ENCODE measurements around the gene RASAL2.

The RASAL2 gene

DNA sequence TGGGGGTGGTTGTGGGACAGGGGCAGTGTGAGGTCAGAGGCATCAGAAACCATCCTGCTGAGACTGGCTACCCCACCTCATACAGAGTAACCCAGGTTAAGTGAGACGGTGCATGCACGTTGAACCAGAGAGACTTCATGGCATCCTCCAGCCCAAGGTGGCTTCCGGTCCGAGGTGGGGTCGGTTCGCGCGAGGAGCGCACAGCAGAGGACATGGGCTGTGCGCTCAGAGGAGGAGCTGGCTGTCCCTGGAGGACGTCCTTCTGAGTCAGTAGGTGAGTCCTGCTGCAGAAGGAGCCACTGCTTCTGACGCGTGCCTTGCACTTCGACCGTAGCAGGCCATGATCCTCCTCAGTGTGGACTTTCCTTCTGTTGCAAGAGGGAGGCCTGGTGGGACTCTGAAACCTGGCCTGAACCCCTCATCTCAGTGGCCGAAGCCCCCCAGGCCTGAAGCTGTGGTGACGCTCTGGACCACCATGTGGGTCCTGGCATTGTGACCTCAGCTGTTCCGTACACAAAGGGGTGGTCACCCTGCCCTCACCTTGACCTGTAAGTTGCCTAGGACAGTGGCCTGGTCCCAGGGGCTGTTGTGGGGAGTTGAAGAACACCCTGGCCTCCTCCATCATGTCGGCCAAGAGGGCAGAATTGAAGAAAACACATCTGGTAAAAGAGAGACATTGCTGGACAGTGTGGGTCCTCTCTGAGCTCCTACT lies 418.8 kb downstream of the RASAL2 start, which contains the start of gene TEX35:
Gene TEX35 (plus strand): TSS at position 544 of the 712 bp plus-strand sequence. CDS start 80 bp downstream, at position 624.
- TF ChIP-seq ZNF274 (IDR thresholded peaks at IDR 0.05; ENCODE audit: low read depth, low read length), result no peak
- H3K4me3 ChIP-seq (ENCODE audit: low read length), result no peak within 1 kb of the TSS

- no peak overlapping the region for H3K4me3 ChIP-seq (ENCODE audit: low read length)
- TF ChIP-seq ZNF274 (IDR thresholded peaks at IDR 0.05; ENCODE audit: low read depth, low read length), result no peak
Measured at GRCh38 chr1:178513278-178513983, 419.5 kb downstream of the RASAL2 start.

DNA sequence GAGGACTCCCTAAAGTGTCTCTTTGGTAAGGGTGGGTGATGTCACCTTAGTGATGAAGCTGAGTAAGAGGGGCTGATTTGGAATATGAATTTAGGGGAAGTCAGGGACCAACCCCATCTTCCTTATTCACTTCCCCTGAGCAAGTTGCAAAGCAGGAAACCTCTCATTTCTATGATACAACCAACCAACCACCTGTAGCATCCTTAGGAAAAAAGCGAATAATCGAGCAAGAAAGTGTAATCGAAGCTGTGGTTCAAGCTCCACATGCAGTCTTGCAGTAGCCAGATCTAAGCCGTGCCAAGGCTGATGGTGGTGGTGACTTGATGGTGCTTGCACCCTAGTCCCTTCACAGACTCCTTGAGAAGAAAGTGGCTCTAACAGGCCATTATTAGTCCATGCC lies 422.2 kb downstream of the RASAL2 start:
- no peak for TF ChIP-seq ZNF274 (IDR thresholded peaks at IDR 0.05; ENCODE audit: low read depth, low read length)

DNA sequence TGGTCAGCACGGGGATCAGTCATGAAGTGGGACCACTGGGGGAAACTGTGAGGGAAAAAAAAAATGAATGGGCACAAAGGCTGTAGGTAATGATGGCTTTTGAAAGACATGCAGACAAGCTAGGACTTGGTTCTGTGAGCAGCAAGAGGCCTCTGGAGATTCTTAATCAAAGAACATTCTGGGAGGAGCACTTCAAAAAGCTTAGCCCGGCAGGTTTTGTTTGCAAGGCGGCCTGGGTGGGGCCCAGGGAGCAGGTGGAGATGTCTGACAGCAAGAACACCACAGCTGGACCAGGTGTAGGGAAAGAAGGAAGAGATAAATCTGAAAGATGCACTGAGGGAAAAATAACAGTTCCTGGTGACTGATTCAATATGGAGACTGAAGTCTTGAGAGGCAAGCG lies 425.0 kb downstream of the RASAL2 start:
- H3K4me3 ChIP-seq (ENCODE audit: low read length), result no peak overlapping the region
- no peak for TF ChIP-seq ZNF274 (IDR thresholded peaks at IDR 0.05; ENCODE audit: low read depth, low read length)

More for the DNA sequence above, 422.2 kb downstream of the RASAL2 start:
- H3K4me3 ChIP-seq (ENCODE audit: low read length), result no peak overlapping the region

DNA sequence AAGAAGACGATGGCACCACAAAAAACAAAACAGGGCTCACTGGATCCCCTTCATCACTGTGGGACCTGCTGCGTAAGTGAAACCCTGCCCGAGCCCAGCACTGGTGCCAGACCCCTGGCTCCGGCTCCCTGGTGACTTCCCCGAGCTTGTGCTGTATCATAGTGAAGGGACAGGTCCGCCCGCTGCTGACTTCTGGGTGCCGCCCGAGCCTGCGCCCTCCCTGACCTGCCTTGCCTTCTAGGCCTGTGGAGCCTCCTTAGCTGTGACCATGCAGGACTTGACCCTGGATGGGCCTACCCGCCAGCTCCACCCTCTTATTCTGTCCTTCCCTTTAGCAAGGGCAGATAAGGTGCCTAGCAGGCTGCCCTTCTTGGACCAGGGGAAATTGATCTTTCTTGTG lies 426.9 kb downstream of the RASAL2 start:
- no peak overlapping the region for H3K4me3 ChIP-seq (ENCODE audit: low read length)
- no peak for TF ChIP-seq ZNF274 (IDR thresholded peaks at IDR 0.05; ENCODE audit: low read depth, low read length)

GRCh38 chr1:178521241-178521640 lies 427.3 kb downstream of the RASAL2 start:
- no peak for TF ChIP-seq ZNF274 (IDR thresholded peaks at IDR 0.05; ENCODE audit: low read depth, low read length)
- H3K4me3 ChIP-seq (ENCODE audit: low read length), result no peak overlapping the region

- H3K4me3 ChIP-seq (ENCODE audit: low read length), result no peak overlapping the region
- no peak for TF ChIP-seq ZNF274 (IDR thresholded peaks at IDR 0.05; ENCODE audit: low read depth, low read length)
Measured at GRCh38 chr1:178527117-178527516, 433.2 kb downstream of the RASAL2 start.

GRCh38 chr1:178528228-178528952 lies 434.5 kb downstream of the RASAL2 start:
- H3K4me3 ChIP-seq (ENCODE audit: low read length), result no peak overlapping the region
- TF ChIP-seq ZNF274 (IDR thresholded peaks at IDR 0.05; ENCODE audit: low read depth, low read length), result no peak

DNA sequence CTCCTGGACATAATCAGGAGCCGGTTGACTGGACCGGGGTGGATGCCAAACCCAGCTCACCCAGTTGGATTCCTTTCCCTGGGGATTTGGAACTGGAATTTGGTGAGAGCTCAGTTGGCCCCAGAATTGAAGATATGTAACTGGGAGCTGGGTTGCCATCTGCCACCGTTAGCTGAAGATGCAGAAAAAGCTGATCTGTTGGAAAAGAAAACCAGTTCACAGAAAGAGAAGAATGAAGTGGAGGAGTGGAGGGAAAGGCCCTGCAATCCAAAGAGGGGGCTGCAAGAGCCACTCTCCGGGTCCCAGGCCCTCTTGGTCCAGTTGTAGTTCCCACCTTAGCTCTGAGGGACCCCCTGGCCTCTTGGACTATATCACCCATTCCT lies 435.0 kb downstream of the RASAL2 start:
- no peak overlapping the region for H3K4me3 ChIP-seq (ENCODE audit: low read length)
- TF ChIP-seq ZNF274 (IDR thresholded peaks at IDR 0.05; ENCODE audit: low read depth, low read length), result no peak

GRCh38 chr1:178529364-178530036 lies 435.6 kb downstream of the RASAL2 start:
- no peak overlapping the region for H3K4me3 ChIP-seq (ENCODE audit: low read length)
- TF ChIP-seq ZNF274 (IDR thresholded peaks at IDR 0.05; ENCODE audit: low read depth, low read length), result no peak

DNA sequence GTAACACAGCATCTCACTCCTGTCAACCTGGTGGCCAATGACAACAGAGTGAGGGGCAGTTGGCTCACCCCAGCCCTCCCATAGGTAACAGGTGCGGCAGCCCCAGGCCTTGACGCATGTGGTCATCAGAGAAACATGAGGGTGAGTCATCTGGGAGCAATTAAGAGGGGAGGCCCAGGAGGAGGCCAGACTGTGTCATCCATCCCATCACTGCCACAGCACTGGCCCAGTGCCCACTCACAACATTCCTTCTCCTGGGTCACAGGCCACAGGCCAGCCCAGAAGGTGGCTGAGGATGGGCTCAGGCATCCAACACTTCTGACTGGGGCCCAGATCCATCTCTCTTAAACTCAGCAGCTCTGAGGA lies 436.1 kb downstream of the RASAL2 start:
- TF ChIP-seq ZNF274 (IDR thresholded peaks at IDR 0.05; ENCODE audit: low read depth, low read length), result no peak
- H3K4me3 ChIP-seq (ENCODE audit: low read length), result no peak overlapping the region

DNA sequence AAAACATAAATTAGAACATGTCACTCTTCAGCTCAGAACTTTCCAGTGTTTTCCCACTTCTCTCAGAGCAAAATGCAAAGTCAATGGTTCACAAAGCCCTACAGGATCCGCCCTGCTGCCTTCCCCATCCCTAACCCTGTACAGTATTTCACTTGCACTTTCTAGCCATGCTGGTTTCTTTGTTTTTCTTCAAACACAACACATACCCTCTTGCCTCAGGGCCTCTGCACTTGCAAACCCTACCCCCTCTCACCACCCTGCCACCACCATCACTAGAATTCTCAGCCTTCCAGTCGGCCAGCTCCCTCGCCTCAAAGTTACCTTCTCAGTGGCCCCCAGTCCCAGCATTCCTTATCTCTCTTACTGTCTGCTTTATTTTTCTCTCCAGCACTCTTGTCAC lies 436.6 kb downstream of the RASAL2 start:
- no peak for TF ChIP-seq ZNF274 (IDR thresholded peaks at IDR 0.05; ENCODE audit: low read depth, low read length)
- no peak overlapping the region for H3K4me3 ChIP-seq (ENCODE audit: low read length)

DNA sequence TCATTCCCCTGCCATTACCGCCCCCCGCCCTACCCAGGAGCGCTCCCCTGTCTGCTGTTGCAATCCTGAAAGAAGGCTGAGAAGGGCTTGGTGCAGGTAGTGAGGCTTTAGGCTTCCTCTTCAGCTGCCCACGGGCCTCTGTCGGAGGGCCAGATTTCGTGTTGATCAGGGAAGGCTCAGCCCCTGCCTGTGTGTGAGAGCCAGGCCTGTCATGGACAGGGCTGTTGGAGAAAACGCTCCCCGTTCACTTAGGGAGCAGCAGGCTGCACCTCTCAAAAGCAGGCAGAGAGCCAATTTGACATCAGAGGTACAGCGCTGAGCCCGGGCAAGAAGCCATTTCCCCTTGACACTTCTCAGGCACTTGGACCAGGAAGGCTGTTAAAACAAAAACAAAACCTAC lies 438.0 kb downstream of the RASAL2 start:
- no peak overlapping the region for H3K4me3 ChIP-seq (ENCODE audit: low read length)
- TF ChIP-seq ZNF274 (IDR thresholded peaks at IDR 0.05; ENCODE audit: low read depth, low read length), result no peak

- no peak for TF ChIP-seq ZNF274 (IDR thresholded peaks at IDR 0.05; ENCODE audit: low read depth, low read length)
- H3K4me3 ChIP-seq (ENCODE audit: low read length), result no peak overlapping the region
Measured at GRCh38 chr1:178532392-178532791, 438.5 kb downstream of the RASAL2 start.
